HG03378 (cell line): Measurements from ENCODE around the gene AP3D1.

Experiments
- ATAC-seq: cut with Tn5 transposase; IDR thresholded peaks from one replicate; pipeline ENCODE4 v1.9.1; 2021; ENCODE audit warnings: mild to moderate bottlenecking, moderate library complexity; ENCODE audit not compliant: unreplicated experiment

AP3D1 gene

DNA sequence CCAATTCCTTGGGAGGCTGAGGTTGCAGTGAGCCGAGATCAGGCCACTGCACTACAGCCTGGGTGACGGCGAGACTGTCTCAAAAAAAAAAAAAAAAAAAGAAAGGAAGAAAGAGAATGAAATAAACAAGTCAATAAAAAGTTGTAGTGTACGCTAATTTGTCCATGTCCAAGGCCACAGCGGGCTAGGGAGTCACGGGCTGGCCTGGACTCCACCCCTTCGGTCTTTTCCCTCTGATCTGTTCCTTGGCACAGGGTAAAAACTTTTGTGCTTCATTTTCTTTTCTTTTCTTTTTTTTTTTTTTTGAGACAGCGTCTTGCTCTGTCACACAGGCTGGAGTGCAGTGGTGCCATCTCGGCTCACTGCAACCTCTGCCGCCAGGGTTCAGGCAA is 80.9 kb downstream of the AP3D1 start:
- ATAC-seq = no peak

DNA sequence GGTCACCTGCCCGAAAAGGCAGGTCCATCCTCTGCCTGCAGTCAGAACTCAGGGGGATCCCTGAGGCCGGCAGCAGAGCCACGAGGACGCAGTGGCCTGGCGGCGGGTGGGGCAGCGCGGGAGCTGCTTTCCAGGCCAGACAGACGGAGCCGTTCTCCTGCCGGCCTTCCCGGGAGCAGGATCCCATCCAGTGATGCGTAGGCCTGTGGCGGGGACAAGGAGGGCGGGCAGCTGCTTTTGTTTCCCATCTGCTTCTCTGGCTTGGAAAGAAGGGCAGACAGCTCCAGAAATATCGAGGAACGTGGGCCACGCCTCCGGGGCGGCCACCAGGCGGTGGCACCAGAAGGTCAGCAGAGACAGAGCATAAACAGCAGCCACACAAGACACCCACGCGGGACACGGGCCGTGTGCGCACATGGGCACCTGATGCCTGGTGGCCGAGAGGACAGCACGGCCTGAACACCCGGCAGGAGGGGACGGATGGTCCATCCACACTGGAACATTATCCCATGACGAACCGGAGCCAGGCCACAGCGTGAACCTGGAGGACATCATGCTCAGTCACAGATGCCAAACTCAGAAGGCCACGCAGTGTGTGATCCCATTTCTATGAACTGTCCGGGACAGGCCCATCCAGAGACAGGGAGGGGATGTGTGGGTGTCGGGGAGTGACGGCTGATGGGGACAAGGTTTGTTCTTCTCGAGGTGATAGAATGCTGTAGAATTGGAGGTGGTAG is 86.4 kb downstream of the AP3D1 start:
- ATAC-seq = no peak

DNA sequence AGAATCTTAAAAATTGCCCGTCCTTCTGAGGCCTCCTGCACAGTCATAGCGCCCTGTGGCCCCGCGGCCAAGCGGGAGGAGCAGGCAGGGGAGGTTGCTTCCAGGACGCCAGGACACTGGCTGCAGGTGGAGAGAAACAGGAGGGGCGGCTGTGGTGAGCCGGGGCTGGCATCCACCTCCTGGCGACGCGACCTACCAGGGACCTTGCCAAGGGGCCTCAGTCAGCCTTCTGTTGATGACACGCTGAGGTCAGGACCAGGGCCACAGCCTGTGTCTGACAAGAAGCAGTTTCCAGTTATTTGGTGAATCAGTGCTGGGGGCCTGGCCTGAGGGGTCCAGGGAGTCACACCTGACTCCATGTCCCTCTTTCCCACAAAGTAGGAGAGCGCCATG is 87.0 kb downstream of the AP3D1 start:
- no peak for ATAC-seq

DNA sequence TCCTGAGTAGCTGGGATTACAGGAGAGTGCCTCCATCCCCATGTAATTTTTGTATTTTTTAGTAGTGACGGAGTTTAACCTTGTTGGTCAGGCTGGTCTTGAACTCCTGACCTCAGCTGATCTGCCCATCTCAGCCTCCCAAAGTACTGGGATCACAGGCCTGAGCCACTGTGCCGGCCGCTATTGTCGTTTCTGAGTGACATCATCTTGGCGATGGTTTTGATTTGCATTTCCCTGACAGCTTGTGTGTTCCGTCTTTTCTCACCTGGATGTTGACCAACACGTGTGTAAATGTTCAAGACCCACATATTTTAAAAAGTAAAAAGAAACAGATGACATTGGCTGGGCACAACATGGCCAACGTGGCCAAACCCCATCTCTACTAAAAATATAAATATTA is 87.5 kb downstream of the AP3D1 start:
- no peak for ATAC-seq

DNA sequence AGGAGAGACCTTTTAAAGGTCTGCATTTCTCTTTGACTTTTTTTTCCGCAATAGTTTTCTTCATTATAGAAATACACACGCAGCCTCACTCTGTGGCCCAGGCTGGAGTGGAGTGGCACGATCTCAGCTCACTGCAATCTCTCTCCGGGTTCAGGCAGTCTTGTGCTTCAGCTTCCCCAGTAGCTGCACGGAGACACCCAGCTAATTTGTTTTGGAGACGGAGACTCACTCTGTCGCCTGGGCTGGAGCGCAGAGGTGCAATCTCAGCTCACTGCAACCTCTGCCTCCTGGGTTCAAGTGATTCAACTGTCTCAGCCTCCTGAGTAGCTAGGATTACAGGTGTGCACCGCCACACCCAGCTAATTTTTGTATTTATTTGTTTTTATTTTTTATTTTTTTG is 88.6 kb downstream of the AP3D1 start:
- no peak for ATAC-seq

DNA sequence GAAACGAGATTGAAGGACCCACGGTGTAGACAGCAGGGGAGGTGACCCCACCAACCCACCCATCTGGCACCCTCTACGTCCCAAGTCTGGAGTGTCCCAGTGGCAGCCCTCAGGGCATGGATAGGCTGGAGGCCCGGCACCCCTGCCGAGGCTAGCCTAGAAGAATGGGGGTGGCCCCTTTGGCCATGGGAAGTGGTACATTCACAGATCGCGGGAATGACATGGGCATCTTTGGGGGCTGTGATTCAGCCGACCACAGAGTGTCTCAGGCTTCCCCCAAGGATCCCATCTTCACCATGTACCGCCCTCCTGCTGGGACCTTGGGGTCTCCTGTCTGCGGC is 89.0 kb downstream of the AP3D1 start:
- no peak for ATAC-seq

DNA sequence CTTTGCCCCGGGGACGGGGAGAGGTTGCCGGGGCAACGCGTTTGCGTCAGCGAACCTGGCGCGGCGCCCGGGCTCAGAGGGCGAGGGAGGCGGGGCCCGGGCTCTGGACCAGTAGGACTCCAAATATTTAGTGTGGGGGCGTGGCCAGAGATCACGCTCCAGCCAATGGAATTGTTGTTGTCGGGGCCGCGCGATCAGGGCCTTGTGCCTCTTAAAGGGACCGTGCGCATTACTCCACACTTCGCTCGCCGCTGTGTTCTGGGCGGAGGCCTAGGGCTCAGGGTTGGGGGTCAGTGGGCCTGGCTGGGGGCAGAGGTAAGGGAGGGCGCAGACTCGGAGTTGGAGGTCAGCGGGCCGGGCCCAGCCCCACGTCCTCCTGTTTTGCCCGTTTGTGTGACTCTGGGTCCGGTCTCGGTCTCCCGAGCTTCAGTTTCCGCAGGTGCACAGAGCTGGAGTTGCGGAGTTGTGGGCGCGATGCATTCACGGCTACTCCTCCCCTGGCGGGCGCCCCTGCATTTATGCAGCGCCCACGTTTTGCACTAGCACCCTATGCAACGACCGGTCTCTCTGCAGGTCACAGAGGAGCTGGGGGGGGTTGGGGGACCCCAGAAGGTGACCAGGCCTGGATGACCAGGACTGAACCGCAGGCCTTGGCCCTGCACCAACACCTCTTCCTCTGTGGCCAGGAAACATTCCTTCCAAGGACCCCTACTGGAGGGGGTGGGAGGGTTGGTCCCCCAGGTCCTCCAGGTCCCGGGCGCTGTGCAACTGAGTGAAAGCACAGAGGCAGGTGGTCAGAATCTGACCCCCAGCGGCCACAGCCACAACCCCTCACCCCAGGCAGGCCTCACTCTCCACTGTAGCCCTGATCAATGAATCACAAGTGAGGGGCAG is 89.6 kb downstream of the AP3D1 start:
- ATAC-seq = peak; percentile 78

DNA sequence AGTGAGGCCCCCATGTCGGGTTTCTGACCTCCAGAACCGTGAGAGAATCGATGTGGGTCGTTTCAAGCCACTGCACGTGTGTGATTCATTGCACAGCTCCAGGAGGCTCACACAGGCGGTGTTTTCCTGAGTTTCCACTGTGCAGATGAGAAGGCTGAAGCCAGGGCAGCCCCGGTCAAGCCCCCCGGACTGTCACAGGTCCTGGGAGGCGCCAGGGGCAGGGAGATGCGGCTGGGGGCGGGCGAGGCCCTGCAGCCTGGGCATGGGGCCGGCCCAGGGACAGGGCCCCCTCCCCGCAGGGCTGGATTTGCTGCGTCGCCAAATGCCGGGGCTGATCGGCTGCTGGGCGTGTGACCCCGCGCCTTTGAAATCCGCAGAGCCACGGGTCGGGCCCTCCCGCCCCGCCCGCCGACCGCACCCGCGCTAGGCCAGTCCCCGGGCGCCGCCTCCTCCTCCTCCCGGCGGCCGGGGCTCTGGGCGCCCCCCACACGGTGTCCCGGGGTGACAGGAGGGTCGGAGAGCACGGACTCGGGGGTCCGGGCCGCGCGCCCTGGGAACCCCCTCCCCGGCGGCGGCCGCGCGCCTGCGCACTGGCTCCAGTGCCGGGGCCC is 90.4 kb downstream of the AP3D1 start:
- peak; percentile 25 for ATAC-seq

DNA sequence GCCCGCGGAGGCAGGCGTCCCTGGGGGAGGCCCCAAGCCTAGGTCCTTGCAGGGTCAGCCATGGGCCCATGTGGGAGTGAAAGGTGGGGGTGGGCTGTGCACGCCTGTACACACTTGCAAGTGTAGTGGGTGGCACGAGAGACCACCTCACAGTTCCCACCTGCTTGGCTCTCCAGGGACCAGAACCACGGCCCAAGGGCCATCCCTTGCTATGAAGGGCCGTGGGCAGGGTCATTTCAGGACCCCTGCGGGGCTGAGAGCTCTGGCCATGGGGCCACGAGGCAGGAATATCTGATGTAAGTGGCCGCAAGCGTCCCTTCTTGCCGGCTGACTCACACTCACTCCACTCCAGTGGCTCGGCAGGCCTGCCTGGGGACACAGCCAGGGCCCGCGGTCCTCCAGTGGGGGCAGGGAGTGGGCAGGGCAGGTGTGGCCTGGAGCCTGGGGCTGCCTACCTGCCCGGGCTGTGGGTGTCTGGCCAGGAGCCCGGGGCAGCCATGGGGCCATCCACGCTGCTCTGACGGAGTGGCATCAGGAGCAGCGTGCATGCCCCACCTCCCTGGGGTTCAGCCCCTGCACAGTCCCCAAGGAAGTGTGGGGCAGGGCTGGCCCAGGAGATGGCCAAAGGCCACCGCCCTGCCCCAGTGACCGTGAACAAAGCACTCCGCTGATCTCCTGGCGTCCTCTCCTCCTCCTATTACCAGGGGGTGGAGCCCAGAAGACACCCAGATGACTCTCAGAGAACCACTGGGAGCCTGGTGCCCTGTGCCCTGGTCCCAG is 91.8 kb downstream of the AP3D1 start:
- no peak for ATAC-seq

DNA sequence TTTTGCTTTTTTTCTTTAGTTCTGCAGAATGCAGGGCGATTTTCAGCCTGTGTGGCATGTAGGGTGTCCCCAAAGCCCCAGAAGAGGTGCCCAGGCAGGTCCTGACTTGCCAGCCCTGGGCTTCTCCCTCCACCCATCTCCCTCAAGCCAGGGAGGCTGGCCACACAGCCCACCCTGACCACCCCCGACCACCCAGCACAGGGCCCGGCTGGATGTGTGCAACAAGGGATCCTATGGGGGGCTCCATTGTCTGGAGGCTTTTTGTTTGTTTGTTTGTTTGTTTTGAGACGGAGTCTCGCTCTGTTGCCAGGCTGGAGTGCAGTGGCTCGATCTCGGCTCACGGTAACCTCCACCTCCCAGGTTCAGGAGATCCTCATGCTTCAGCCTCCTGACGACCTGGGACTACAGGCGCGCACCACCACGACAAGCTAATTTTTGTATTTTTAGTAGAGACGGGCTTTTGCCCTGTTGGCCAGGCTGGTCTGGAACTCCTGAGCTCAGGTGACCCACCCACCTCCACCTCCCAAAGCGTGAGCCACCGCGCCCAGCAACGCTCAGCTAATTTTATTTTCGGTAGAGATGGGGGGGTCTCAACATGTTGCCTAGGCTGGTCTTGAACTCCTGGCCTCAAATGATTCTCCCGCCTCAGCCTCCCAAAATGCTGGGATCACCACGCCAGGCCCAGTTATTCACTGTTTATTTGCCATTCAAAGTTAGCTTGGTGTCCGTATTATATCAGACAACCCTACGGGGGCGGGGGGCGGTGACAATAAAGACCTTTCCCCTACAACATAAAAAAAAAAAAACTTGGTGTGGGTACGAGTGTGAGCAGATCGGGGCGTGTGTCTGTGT is 92.6 kb downstream of the AP3D1 start:
- ATAC-seq = no peak

DNA sequence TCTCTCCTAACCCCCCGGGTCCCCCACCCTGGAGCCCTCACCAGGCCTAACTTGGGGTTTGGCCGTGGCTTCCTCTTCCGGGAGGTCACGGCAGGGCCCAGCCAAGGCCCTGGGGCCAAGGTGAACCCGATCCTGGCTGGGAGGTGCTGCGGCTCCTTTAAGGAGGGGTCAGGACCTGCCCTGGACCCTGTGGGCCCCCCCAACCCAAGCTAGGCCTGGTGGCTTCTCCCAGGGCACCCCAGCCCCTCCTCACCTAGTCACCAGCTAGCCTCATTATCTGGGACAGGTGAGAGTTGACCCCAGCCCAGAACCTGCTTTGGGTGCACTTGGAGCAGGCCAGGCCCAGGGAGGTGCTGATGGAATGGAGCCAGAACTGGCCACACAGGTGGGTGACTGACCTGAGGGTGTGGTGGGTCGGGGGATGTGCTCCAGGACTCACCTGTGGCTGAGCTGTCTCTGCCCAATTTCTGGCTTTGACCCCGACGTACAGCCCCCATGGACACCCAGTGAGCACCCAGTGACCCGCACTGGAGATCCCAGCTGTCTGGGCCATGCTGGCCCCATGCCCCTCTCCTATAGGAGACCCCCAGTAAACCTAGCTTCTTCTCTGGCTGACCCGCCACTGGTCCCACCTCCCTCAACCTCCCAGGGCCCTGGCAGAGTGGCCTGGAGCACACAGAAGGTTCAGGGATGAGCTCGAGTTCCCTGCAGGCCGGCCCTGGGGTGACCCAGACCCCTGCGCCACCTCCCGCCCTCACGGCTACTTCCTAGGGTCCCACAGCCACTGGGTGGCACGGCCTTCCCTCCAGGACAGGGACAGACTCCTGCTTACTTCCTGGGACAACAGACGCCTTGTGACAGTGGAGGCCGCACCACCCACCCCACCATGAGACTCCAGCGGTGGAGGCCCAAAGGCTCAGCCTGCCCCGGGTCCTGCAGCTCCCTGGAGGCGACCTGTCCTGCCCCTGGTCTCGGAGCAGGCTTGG is 93.6 kb downstream of the AP3D1 start:
- no peak for ATAC-seq

DNA sequence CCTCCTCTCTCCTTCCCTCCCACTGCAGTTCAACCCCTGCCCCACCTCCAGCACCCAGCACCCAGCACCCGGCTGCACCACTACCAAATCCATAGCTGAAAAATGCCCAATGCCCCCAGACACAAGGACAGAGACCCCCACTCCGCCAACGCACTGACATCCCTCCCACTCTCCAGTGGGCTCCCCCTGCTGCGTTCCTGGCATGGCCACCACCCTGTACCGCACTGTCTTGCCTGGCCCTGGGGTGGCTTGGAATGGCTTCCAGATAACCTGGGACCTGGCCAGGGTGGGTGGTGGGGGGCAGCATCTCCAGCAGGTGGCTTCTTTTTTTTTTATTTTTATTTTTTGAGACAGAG is 94.6 kb downstream of the AP3D1 start:
- ATAC-seq = no peak

DNA sequence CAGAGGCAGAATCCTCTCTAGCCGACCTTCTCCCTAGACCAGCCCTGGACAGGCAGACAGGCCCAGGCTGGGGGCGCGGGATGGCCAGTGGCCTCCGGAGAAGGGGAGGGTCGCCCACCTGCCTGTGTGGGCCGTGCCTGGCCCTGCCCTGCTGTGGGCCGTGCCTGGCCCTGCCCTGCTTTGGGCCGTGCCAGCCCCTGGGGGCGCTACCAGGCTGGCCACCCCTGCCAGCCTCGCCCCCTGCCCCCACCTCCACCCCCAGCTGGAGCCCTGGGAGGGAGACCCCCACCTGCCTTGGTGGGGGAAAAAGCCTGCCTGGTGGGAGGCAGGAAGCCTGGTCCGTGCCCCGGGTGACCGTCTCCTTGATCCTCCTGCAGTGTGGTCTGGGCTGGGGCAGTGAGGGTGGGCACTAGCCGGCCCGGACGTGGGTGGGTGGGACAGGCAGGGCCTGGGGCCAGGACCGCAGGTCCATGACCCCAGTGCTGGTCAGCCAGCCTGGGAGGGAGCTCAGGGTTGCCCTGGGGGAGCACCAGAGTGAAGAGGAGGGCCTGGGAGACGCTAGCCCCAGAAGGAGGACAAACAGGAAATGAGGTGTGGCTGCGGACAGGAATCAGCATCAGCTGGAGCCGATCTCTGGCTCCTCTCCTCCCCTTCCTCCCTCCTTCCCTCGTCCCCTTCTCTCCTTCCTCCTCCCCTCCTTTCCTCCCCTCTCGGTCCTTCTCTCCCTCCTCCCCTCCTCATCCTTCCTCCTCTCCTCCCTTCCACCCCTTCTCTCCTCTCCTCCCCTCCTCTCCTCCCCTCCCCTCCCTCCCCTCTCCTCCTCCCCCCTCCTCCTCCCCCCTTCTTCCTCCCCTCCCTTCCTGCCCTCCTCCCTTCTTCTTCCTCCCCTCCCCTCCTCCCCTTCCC is 95.2 kb downstream of the AP3D1 start:
- ATAC-seq = no peak

DNA sequence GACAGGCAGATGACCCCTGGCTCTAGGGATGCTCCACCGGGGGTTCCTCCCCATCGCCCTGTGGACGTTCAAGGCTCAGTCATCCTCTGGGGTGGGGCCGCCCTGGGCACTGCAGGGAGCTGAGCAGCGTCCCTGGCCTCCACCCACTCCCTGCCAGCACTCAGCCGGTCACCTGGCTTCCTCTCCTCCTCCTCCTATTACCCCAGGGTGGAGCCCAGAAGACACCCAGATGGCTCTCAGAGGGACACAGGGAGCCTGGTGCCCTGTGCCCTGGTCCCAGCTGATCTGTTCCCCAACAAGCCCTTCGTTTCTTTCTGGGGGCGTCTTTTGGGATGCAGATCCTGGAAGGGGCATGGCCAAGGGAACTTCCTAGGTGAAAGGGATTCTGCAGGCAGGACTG is 96.6 kb downstream of the AP3D1 start:
- no peak for ATAC-seq

DNA sequence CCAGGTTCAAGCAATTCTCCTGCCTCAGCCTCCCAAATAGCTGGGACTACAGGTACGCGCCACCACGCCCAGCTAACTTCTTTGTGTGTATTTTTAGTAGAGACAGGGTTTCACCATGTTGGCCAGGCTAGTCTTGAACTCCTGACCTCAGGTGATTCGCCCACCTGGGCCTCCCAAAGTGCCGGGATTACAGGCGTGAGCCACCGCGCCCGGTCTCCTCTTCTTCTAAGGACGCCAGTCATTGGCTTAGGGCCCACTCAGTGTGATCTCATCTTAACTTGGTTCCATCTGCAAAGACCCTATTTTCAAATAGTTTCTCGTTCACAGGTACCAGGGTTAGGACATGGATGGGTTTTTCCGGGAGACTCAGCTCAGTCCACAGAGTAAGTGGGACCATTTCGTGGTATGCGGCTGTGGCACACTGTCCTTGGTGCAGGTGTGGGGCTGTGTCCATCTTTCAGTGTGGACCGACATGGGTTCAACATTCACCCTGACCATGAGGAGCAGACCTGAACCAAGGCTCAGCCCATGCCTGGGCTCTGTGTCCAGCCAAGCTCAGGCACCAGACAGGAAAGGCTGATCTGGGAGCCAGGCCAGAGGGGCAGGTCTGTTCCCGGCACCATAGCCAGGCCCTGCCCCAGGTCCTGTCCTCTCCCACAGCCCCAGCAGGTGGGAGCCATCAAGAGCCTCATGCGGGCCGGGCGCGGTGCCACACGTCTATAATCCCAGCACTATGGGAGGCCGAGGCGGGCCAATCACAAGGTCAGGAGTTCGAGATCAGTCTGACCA is 97.6 kb downstream of the AP3D1 start:
- no peak for ATAC-seq

DNA sequence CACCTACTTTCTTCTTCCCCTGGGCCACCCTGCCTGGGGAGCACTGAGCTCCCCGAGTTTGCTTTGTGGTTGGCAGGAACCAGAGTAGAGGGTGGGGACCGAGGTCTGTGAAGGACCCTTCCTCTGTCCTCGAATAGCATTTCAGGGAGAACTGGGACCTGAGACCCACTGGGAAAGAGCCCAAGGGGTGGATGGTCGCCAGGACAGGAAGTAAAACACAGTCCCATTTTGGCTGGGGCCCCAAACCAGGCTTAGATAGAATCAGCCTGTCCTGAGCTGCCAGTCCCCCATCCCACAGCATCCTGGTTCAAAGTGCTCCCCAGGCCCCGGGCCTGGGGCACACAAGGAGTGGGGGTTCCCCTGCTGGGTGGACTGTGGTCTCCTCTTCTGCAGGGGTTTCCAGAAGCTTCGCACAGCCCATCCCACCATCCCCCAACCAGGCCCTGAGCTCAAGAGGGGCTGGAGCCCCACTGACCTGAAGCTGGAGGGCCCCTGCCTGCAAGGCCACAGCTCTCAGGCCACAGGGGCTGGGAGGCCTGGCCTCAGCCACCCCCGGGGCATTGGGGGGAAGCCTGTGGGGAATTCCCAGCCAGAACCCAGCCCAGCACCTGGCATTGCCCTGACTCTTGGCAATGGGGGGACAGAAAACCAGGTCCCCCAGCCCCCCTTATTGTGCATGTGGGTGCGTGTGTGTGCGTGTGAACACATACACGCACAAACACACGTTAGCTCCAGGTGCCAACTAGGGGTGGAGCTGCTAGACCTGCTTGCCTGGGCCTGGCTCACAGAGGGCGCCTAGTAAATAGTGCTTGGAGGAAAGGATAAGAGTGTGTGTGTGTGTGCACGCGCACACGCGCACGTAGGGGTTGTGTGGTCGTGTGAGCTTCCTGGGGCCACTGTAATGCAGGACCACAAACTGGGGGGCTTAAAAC is 99.3 kb downstream of the AP3D1 start:
- peak; percentile 1 for ATAC-seq
